SH-SY5Y (cell line): Measurements from ENCODE around the gene RBM33.

Experiments
- GATA2 ChIP-seq: IDR thresholded peaks from 2 replicates; pipeline ENCODE4 v1.6.1; 2011; ENCODE audit warnings: mild to moderate bottlenecking, low read depth, low read length
- GATA3 ChIP-seq: IDR thresholded peaks from 2 replicates; pipeline ENCODE4 v1.6.1; 2011; ENCODE audit warnings: low read depth, mild to moderate bottlenecking, low read length, moderate library complexity

GRCh38 chr7:155785536-155785935 is 141.1 kb downstream of the RBM33 start:
- no peak for TF ChIP-seq GATA3
- no peak for TF ChIP-seq GATA2
